ENCODE data around the gene PRKCA. TPM values are rescaled to one million over a fixed set of nuclear protein-coding genes. Genes with fewer than 3 reads are reported as not detected.

PRKCA gene
- total and polyA plus RNA-seq, 10 of the 15 experiments (the other 5 are each of a cell fraction or from before 2014, with no cell fraction given), result 0.11 to 14.6 (median 0.72) TPM

GRCh38 chr17:66353937-66354401 is 51.6 kb downstream of the PRKCA start:
- no peaks in the 10 kb centered on the region for H4K20me1 ChIP-seq (ENCODE audit: control insufficient read depth, insufficient read depth)
- ChIA-PET POLR2A (no interaction called here), SMC1A (ENCODE audit: uncharacterized antibody, unreplicated experiment) (interaction anchor here (1.0 to 1.8 kb wide), 2 partner anchors 15 to 18 kb away, joined by 3 to 5 read pairs; no protein-coding TSS in a partner anchor), RAD21 (ENCODE audit: unreplicated experiment) (no interaction called here), CTCF (interaction anchor here (0.7 kb wide), 1 partner anchor 62 kb away, joined by 5 read pairs; no protein-coding TSS in a partner anchor)
- no peaks in the 10 kb centered on the region for H3K4me1 ChIP-seq (ENCODE audit: control insufficient read depth, insufficient read depth, low read length)
- in situ Hi-C loops (cut with MboI) (no loop called here), intact Hi-C loops (cut with micrococcal nuclease; ENCODE audit: unreplicated experiment) (no loop called here)
- 53% methylated on average over 6 of the region's 6 CpGs for WGBS (ENCODE audit: insufficient coverage, insufficient replicate concordance, low lambda C conversion rate, missing lambda C conversion rate)
- no peak overlapping the region for H2AFZ ChIP-seq (ENCODE audit: control insufficient read depth, low read depth, low read length)
- H3K79me2 ChIP-seq (ENCODE audit: control insufficient read depth, insufficient read depth, low read length), result no peaks in the 10 kb centered on the region
- FAIRE-seq (no peak), ATAC-seq (no peak), DNase-seq (ENCODE audit: low read depth, low spot score) (no peak)
- TF ChIP-seq CBX5 (IDR thresholded peaks at IDR 0.05; ENCODE audit: low read depth) (no peak), POLR2AphosphoS2 (IDR thresholded peaks at IDR 0.05; ENCODE audit: low read depth, low read length) (no peak), SREBF2 (IDR thresholded peaks at IDR 0.05; ENCODE audit: low read length) (no peak), KAT2A (conservative IDR thresholded peaks at IDR 0.05; ENCODE audit: control insufficient read depth, low read depth, low read length) (no peak)
- TF ChIP-seq, protein P1, sequence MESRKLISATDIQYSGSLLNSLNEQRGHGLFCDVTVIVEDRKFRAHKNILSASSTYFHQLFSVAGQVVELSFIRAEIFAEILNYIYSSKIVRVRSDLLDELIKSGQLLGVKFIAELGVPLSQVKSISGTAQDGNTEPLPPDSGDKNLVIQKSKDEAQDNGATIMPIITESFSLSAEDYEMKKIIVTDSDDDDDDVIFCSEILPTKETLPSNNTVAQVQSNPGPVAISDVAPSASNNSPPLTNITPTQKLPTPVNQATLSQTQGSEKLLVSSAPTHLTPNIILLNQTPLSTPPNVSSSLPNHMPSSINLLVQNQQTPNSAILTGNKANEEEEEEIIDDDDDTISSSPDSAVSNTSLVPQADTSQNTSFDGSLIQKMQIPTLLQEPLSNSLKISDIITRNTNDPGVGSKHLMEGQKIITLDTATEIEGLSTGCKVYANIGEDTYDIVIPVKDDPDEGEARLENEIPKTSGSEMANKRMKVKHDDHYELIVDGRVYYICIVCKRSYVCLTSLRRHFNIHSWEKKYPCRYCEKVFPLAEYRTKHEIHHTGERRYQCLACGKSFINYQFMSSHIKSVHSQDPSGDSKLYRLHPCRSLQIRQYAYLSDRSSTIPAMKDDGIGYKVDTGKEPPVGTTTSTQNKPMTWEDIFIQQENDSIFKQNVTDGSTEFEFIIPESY (IDR thresholded peaks at IDR 0.05), result no peak
- no peak overlapping the region for H3K9ac ChIP-seq (ENCODE audit: control insufficient read depth, insufficient read depth, low read length)
- no peaks in the 10 kb centered on the region for H3K9me3 ChIP-seq (replicated peaks; ENCODE audit: control insufficient read depth, insufficient read depth, low read length)
- H3K4me2 ChIP-seq (ENCODE audit: control insufficient read depth, insufficient read depth), result no peak overlapping the region
- H3K4me3 ChIP-seq, result no peak overlapping the region
- BruUV-seq (replicated peaks), result no TSS peak
- H3K27me3 ChIP-seq (replicated peaks in 1 of 2; ENCODE audit: control insufficient read depth in 2 of 2, insufficient read depth in 2 of 2, low read length in 1 of 2), result no peaks in the 10 kb centered on the region
- no peak overlapping the region for H3K27ac ChIP-seq (ENCODE audit: control insufficient read depth, insufficient read depth)
- no peaks in the 10 kb centered on the region for H3K36me3 ChIP-seq (ENCODE audit: control insufficient read depth in 2 of 2, insufficient read depth in 2 of 2, low read length in 1 of 2)

- H3K4me1 ChIP-seq (ENCODE audit: control insufficient read depth, insufficient read depth, low read length), result no peaks in the 10 kb centered on the region
- no peaks in the 10 kb centered on the region for H4K20me1 ChIP-seq (ENCODE audit: control insufficient read depth, insufficient read depth)
- no peaks in the 10 kb centered on the region for H3K79me2 ChIP-seq (ENCODE audit: control insufficient read depth, insufficient read depth, low read length)
- no peak overlapping the region for H2AFZ ChIP-seq (ENCODE audit: control insufficient read depth, low read depth, low read length)
- FAIRE-seq (no peak), ATAC-seq (no peak), DNase-seq (ENCODE audit: low read depth, low spot score) (no peak)
- ChIA-PET RAD21 (ENCODE audit: unreplicated experiment) (no interaction called here), POLR2A (no interaction called here), SMC1A (ENCODE audit: uncharacterized antibody, unreplicated experiment) (interaction anchor here (0.7 to 1.8 kb wide), 3 partner anchors 15 to 18 kb away, joined by 3 to 5 read pairs (median 3); no protein-coding TSS in a partner anchor), CTCF (interaction anchor here (0.7 kb wide), 1 partner anchor 61 kb away, joined by 5 read pairs; no protein-coding TSS in a partner anchor)
- intact Hi-C loops (cut with micrococcal nuclease; ENCODE audit: unreplicated experiment), result no loop called here
- no peak overlapping the region for H3K4me2 ChIP-seq (ENCODE audit: control insufficient read depth, insufficient read depth)
- WGBS (ENCODE audit: insufficient coverage, insufficient replicate concordance, low lambda C conversion rate, missing lambda C conversion rate), result 29% methylated on average over 3 of the region's 3 CpGs
- no peaks in the 10 kb centered on the region for H3K27me3 ChIP-seq (replicated peaks in 1 of 2; ENCODE audit: control insufficient read depth in 2 of 2, insufficient read depth in 2 of 2, low read length in 1 of 2)
- no peak overlapping the region for H3K4me3 ChIP-seq
- H3K9me3 ChIP-seq (replicated peaks; ENCODE audit: control insufficient read depth, insufficient read depth, low read length), result no peaks in the 10 kb centered on the region
- TF ChIP-seq, protein P2, sequence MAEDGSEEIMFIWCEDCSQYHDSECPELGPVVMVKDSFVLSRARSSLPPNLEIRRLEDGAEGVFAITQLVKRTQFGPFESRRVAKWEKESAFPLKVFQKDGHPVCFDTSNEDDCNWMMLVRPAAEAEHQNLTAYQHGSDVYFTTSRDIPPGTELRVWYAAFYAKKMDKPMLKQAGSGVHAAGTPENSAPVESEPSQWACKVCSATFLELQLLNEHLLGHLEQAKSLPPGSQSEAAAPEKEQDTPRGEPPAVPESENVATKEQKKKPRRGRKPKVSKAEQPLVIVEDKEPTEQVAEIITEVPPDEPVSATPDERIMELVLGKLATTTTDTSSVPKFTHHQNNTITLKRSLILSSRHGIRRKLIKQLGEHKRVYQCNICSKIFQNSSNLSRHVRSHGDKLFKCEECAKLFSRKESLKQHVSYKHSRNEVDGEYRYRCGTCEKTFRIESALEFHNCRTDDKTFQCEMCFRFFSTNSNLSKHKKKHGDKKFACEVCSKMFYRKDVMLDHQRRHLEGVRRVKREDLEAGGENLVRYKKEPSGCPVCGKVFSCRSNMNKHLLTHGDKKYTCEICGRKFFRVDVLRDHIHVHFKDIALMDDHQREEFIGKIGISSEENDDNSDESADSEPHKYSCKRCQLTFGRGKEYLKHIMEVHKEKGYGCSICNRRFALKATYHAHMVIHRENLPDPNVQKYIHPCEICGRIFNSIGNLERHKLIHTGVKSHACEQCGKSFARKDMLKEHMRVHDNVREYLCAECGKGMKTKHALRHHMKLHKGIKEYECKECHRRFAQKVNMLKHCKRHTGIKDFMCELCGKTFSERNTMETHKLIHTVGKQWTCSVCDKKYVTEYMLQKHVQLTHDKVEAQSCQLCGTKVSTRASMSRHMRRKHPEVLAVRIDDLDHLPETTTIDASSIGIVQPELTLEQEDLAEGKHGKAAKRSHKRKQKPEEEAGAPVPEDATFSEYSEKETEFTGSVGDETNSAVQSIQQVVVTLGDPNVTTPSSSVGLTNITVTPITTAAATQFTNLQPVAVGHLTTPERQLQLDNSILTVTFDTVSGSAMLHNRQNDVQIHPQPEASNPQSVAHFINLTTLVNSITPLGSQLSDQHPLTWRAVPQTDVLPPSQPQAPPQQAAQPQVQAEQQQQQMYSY (CRISPR knock-in tag; IDR thresholded peaks at IDR 0.05), result no peak
- TF ChIP-seq IRF4 (IDR thresholded peaks at IDR 0.05; ENCODE audit: low read depth, low read length) (no peak), YY1 (IDR thresholded peaks at IDR 0.05; ENCODE audit: low read depth, low read length) (no peak), GATAD2B (conservative IDR thresholded peaks at IDR 0.05; ENCODE audit: low read depth) (no peak)
- no peaks in the 10 kb centered on the region for H3K36me3 ChIP-seq (ENCODE audit: control insufficient read depth in 2 of 2, insufficient read depth in 2 of 2, low read length in 1 of 2)
- no peak overlapping the region for H3K27ac ChIP-seq (ENCODE audit: control insufficient read depth, insufficient read depth)
- in situ Hi-C loops (cut with MboI), result no loop called here
- no TSS peak for BruUV-seq (replicated peaks)
- H3K9ac ChIP-seq (ENCODE audit: control insufficient read depth, insufficient read depth, low read length), result no peak overlapping the region
These were observed 52.1 kb downstream of the PRKCA start for GRCh38 chr17:66354472-66354871.

All from GM12878 (cell line).